CD4-positive, alpha-beta memory T cell (primary cell): Measurements from ENCODE around the gene BMPER. TPM values are rescaled to one million over a fixed set of nuclear protein-coding genes. Genes with fewer than 3 reads are reported as not detected.

Experiments
- CTCF ChIA-PET: fragments of 350-600 bp; sonication (Branson Sonifier 250); formaldehyde crosslinking; loops from one replicate; lab custom pipeline; 2021; ENCODE audit warnings: inconsistent platforms; ENCODE audit not compliant: partially characterized antibody; lab: Charles Lee
- POLR2A ChIA-PET: fragments of 350-600 bp; sonication (Branson Sonifier 250); formaldehyde crosslinking; loops from one replicate; lab custom pipeline; 2021; ENCODE audit not compliant: partially characterized antibody; lab: Charles Lee
- DNase-seq, 5 donors: peaks; one replicate each; pipeline versions ENCODE4 v3.0.0 to v3.0.0-alpha.2; 2020 to 2022; ENCODE audit warnings: mixed read lengths in 1 of 5
- H3K27ac ChIP-seq: one replicate; pipeline ENCODE4 v1.7.0; 2013; ENCODE audit warnings: low read depth, low read length
- H3K27me3 ChIP-seq: 2 replicates; pipeline ENCODE4 v1.7.0; 2013; ENCODE audit warnings: mild to moderate bottlenecking, low read length, moderate library complexity; ENCODE audit not compliant: insufficient read depth
- H3K36me3 ChIP-seq: 2 replicates; pipeline ENCODE4 v1.7.0; 2013; ENCODE audit warnings: mild to moderate bottlenecking, low read length, moderate library complexity; ENCODE audit not compliant: insufficient read depth
- H3K4me1 ChIP-seq: 2 replicates; pipeline ENCODE4 v1.7.0; 2013; ENCODE audit warnings: mild to moderate bottlenecking, low read length, moderate library complexity; ENCODE audit not compliant: insufficient read depth
- H3K4me3 ChIP-seq, 2 donors: one replicate each; pipeline ENCODE4 v1.7.0; 2013; ENCODE audit warnings: low read length in 2 of 2, mild to moderate bottlenecking in 1 of 2
- H3K9me3 ChIP-seq, 2 donors: one replicate each; pipeline ENCODE4 v1.7.0; 2013; ENCODE audit warnings: low read length in 2 of 2, control low read depth in 1 of 2; ENCODE audit not compliant: control insufficient read depth in 1 of 2
- H3K27ac Mint-ChIP-seq, 7 donors: one replicate each; pipeline ENCODE4 v1.8.0; 2020 to 2021; ENCODE audit warnings: mixed read lengths in 7 of 7, mild to moderate bottlenecking in 6 of 7, inconsistent platforms in 3 of 7, moderate library complexity in 3 of 7
- H3K27me3 Mint-ChIP-seq, 2 donors: one replicate each; pipeline ENCODE4 v1.8.0; 2020 to 2021; ENCODE audit warnings: mixed read lengths in 2 of 2
- H3K36me3 Mint-ChIP-seq, 2 donors: one replicate each; pipeline ENCODE4 v1.8.0; 2020 to 2021; ENCODE audit warnings: mixed read lengths in 2 of 2, inconsistent platforms in 1 of 2, mild to moderate bottlenecking in 1 of 2
- H3K4me1 Mint-ChIP-seq, 4 donors: one replicate each; pipeline ENCODE4 v1.8.0; 2020 to 2021; ENCODE audit warnings: mixed read lengths in 4 of 4, mild to moderate bottlenecking in 1 of 4
- H3K4me3 Mint-ChIP-seq, 8 donors: one replicate each; pipeline ENCODE4 v1.8.0; 2020 to 2021; ENCODE audit warnings: mixed read lengths in 8 of 8, mild to moderate bottlenecking in 7 of 8, moderate library complexity in 6 of 8, inconsistent platforms in 3 of 8
- H3K9me3 Mint-ChIP-seq, 8 donors: one replicate each; pipeline ENCODE4 v1.8.0; 2020 to 2021; ENCODE audit warnings: mixed read lengths in 8 of 8, mild to moderate bottlenecking in 5 of 8, inconsistent platforms in 3 of 8, moderate library complexity in 1 of 8
- intact Hi-C: fragments of 100-400 bp; cut with micrococcal nuclease; formaldehyde crosslinking; loops from one replicate; pipeline ENCODE4 v1.15.1; 2023
- polyA plus RNA-seq, 2 donors: library from polyadenylated mRNA; unstranded; fragments of 300-500 nt; fragmentation: Illumina TruSeq; gene quantifications; one replicate each; pipeline ENCODE4 v1.2.3, GENCODE V29; 2021
- total RNA-seq, 2 experiments: library from RNA; stranded (reverse); gene quantifications; one replicate each; pipeline ENCODE4 v1.2.3, GENCODE V29; 2021

Gene BMPER
- total and polyA plus RNA-seq, 4 experiments from 2014 or later, result 0.24 to 0.30 TPM; not detected in 2

GRCh38 chr7:33873518-33873917 is 31.8 kb upstream of the BMPER start:
- POLR2A ChIA-PET, result no interaction called here
- Histone ChIP-seq H3K4me3 (no peak overlapping the region), H3K9me3 (no peaks in the 10 kb centered on the region), H3K36me3 (no peaks in the 10 kb centered on the region), H3K27me3 (no peaks in the 10 kb centered on the region), H3K4me1 (no peaks in the 10 kb centered on the region), H3K27ac (no peak overlapping the region)
- Mint-ChIP-seq H3K4me3 (no peak overlapping the region), H3K9me3 (no peaks in the 10 kb centered on the region), H3K36me3 (no peaks in the 10 kb centered on the region), H3K27me3 (peaks cover 1% of the 10 kb centered on the region in 2 donors), H3K27ac (no peak overlapping the region), H3K4me1 (no peaks in the 10 kb centered on the region)
- intact Hi-C loops, result no loop called here
- DNase-seq, result no peak
- CTCF ChIA-PET, result no interaction called here

GRCh38 chr7:33873981-33874750 is 31.2 kb upstream of the BMPER start:
- no peak for DNase-seq
- CTCF ChIA-PET, result no interaction called here
- H3K4me1 Mint-ChIP-seq, result no peaks in the 10 kb centered on the region
- Histone ChIP-seq H3K9me3 (no peaks in the 10 kb centered on the region), H3K36me3 (no peaks in the 10 kb centered on the region), H3K4me3 (no peak overlapping the region), H3K4me1 (no peaks in the 10 kb centered on the region), H3K27ac (no peak overlapping the region), H3K27me3 (no peaks in the 10 kb centered on the region)
- POLR2A ChIA-PET, result interaction anchor here (0.6 kb wide), 1 partner anchor 1082 kb away, joined by 3 read pairs; no protein-coding TSS in a partner anchor
- H3K9me3 Mint-ChIP-seq, result no peaks in the 10 kb centered on the region
- no peak overlapping the region for H3K27ac Mint-ChIP-seq
- no peak overlapping the region for H3K4me3 Mint-ChIP-seq
- H3K27me3 Mint-ChIP-seq, result peaks cover 1% of the 10 kb centered on the region in 2 donors
- intact Hi-C loops, result no loop called here
- no peaks in the 10 kb centered on the region for H3K36me3 Mint-ChIP-seq

- H3K4me1 ChIP-seq, result no peaks in the 10 kb centered on the region
- Mint-ChIP-seq H3K27ac (no peak overlapping the region), H3K4me3 (no peak overlapping the region), H3K36me3 (no peaks in the 10 kb centered on the region), H3K4me1 (no peaks in the 10 kb centered on the region), H3K27me3 (peaks cover 1% of the 10 kb centered on the region in 2 donors), H3K9me3 (no peaks in the 10 kb centered on the region)
- no peaks in the 10 kb centered on the region for H3K36me3 ChIP-seq
- ChIA-PET POLR2A (interaction anchor here (0.6 kb wide), 1 partner anchor 1081 kb away, joined by 3 read pairs; no protein-coding TSS in a partner anchor), CTCF (no interaction called here)
- H3K4me3 ChIP-seq, result no peak overlapping the region
- no peaks in the 10 kb centered on the region for H3K9me3 ChIP-seq
- H3K27me3 ChIP-seq, result no peaks in the 10 kb centered on the region
- intact Hi-C loops, result no loop called here
- no peak for DNase-seq
- no peak overlapping the region for H3K27ac ChIP-seq
Observed at GRCh38 chr7:33874943-33875342, 30.4 kb upstream of the BMPER start.

GRCh38 chr7:33876596-33877274 is 28.6 kb upstream of the BMPER start:
- Histone ChIP-seq H3K4me3 (no peak overlapping the region), H3K27ac (no peak overlapping the region), H3K9me3 (no peaks in the 10 kb centered on the region), H3K4me1 (no peaks in the 10 kb centered on the region), H3K27me3 (no peaks in the 10 kb centered on the region), H3K36me3 (no peaks in the 10 kb centered on the region)
- Mint-ChIP-seq H3K4me1 (no peaks in the 10 kb centered on the region), H3K36me3 (no peaks in the 10 kb centered on the region), H3K4me3 (no peak overlapping the region), H3K9me3 (no peaks in the 10 kb centered on the region), H3K27me3 (peaks cover 1 to 2% of the 10 kb centered on the region in 2 donors), H3K27ac (no peak overlapping the region)
- ChIA-PET CTCF (interaction anchor here (1.2 to 1.7 kb wide), 2 partner anchors 10 to 56 kb away, joined by 3 to 4 read pairs; no protein-coding TSS in a partner anchor), POLR2A (no interaction called here)
- intact Hi-C loops, result no loop called here
- no peak for DNase-seq

- no peaks in the 10 kb centered on the region for H3K36me3 Mint-ChIP-seq
- Histone ChIP-seq H3K9me3 (no peaks in the 10 kb centered on the region), H3K4me1 (no peaks in the 10 kb centered on the region), H3K27ac (no peak overlapping the region), H3K4me3 (no peak overlapping the region), H3K36me3 (no peaks in the 10 kb centered on the region), H3K27me3 (no peaks in the 10 kb centered on the region)
- H3K9me3 Mint-ChIP-seq, result no peaks in the 10 kb centered on the region
- ChIA-PET CTCF (no interaction called here), POLR2A (no interaction called here)
- no peak overlapping the region for H3K4me3 Mint-ChIP-seq
- DNase-seq, result no peak
- H3K4me1 Mint-ChIP-seq, result no peaks in the 10 kb centered on the region
- H3K27me3 Mint-ChIP-seq, result peaks cover 3 to 4% of the 10 kb centered on the region in 2 donors
- H3K27ac Mint-ChIP-seq, result no peak overlapping the region
- intact Hi-C loops, result no loop called here
Observed at GRCh38 chr7:33880787-33881186, 24.6 kb upstream of the BMPER start.

- no peaks in the 10 kb centered on the region for H3K36me3 Mint-ChIP-seq
- H3K27ac Mint-ChIP-seq, result no peak overlapping the region
- ChIA-PET CTCF (no interaction called here), POLR2A (no interaction called here)
- no peak for DNase-seq
- Histone ChIP-seq H3K4me3 (no peak overlapping the region), H3K9me3 (no peaks in the 10 kb centered on the region), H3K4me1 (no peaks in the 10 kb centered on the region), H3K36me3 (no peaks in the 10 kb centered on the region), H3K27ac (no peak overlapping the region), H3K27me3 (no peaks in the 10 kb centered on the region)
- peaks cover 3 to 4% of the 10 kb centered on the region in 2 donors for H3K27me3 Mint-ChIP-seq
- H3K4me3 Mint-ChIP-seq, result no peak overlapping the region
- intact Hi-C loops, result no loop called here
- H3K9me3 Mint-ChIP-seq, result no peaks in the 10 kb centered on the region
- H3K4me1 Mint-ChIP-seq, result no peaks in the 10 kb centered on the region
Observed at GRCh38 chr7:33881316-33881715, 24.0 kb upstream of the BMPER start.

GRCh38 chr7:33882040-33882837 is 23.1 kb upstream of the BMPER start:
- Mint-ChIP-seq H3K9me3 (peaks cover 0 to 2% (median 0%) of the 10 kb centered on the region in 8 donors), H3K4me3 (no peak overlapping the region), H3K4me1 (no peaks in the 10 kb centered on the region), H3K36me3 (no peaks in the 10 kb centered on the region), H3K27me3 (peaks cover 4 to 5% of the 10 kb centered on the region in 2 donors), H3K27ac (no peak overlapping the region)
- intact Hi-C loops, result no loop called here
- no peak for DNase-seq
- Histone ChIP-seq H3K9me3 (no peaks in the 10 kb centered on the region), H3K4me3 (no peak overlapping the region), H3K36me3 (no peaks in the 10 kb centered on the region), H3K27ac (no peak overlapping the region), H3K27me3 (no peaks in the 10 kb centered on the region), H3K4me1 (no peaks in the 10 kb centered on the region)
- CTCF ChIA-PET, result no interaction called here
- POLR2A ChIA-PET, result no interaction called here
